Mucosa of stomach (tissue), 1 donor: ENCODE data around the gene PDE4B.
"Not testable (repeated sequence)": the region's sequence is repeated elsewhere in the genome, so short reads cannot be mapped to it uniquely, and the experiment has no call there.

ENCODE experiments used
- H3K27me3 ChIP-seq: one replicate; pipeline ENCODE4 v1.7.0; 2013; ENCODE audit warnings: mild to moderate bottlenecking, low read length; ENCODE audit not compliant: control insufficient read depth, insufficient read depth
- H3K36me3 ChIP-seq: one replicate; pipeline ENCODE4 v1.7.0; 2013; ENCODE audit warnings: low read length; ENCODE audit not compliant: control insufficient read depth, insufficient read depth
- H3K4me1 ChIP-seq: one replicate; pipeline ENCODE4 v1.7.0; 2013; ENCODE audit warnings: mild to moderate bottlenecking, low read length; ENCODE audit not compliant: control insufficient read depth, insufficient read depth
- H3K4me3 ChIP-seq: one replicate; pipeline ENCODE4 v1.7.0; 2013; ENCODE audit warnings: low read length
- H3K9ac ChIP-seq: one replicate; pipeline ENCODE4 v1.7.0; 2013; ENCODE audit warnings: mild to moderate bottlenecking, low read length, moderate library complexity
- H3K9me3 ChIP-seq: one replicate; pipeline ENCODE4 v1.7.0; 2013; ENCODE audit warnings: mild to moderate bottlenecking, low read length, moderate library complexity; ENCODE audit not compliant: control insufficient read depth
- donor health status: Pancreatic carcinoma.

Gene PDE4B

DNA sequence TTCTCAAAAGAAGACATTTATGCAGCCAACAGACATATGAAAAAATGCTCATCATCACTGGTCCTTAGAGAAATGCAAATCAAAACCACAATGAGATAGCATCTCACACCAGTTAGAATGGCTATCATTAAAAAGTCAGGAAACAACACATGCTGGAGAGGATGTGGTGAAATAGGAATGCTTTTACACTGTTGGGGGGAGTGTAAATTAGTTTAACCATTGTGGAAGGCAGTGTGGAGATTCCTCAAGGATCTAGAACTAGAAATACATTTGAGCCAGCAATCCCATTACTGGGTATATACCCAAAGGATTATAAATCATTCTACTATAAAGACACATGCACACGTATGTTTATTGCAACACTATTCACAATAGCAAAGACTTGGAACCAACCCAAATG, 618.8 kb downstream of the PDE4B start:
- not testable (repeated sequence) for H3K9ac ChIP-seq, H3K9me3 ChIP-seq, H3K4me1 ChIP-seq, H3K4me3 ChIP-seq, H3K27me3 ChIP-seq, H3K36me3 ChIP-seq

DNA sequence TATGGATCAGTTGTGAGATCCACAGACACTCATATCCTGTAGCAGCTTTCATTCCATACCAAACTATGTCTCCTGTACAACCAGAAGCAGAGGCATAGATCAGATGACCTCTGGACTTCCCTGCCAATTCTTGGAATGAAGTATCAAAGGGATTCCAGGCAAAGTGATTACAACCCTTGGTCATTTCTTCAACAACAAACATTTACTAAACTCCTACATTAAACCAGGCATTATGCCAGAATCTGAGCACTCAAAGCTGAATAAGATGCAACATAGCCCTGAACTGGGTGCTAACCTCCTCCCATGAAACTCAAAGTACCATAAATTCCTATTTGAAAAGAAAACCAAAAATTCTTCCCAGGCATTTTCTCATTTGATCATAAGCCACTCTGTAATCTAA, 620.0 kb downstream of the PDE4B start:
- H3K27me3 ChIP-seq = no peaks in the 10 kb centered on the region
- H3K4me3 ChIP-seq = no peak overlapping the region
- no peaks in the 10 kb centered on the region for H3K4me1 ChIP-seq
- peaks cover 4% of the 10 kb centered on the region for H3K9me3 ChIP-seq
- no peaks in the 10 kb centered on the region for H3K36me3 ChIP-seq
- H3K9ac ChIP-seq = no peak overlapping the region

DNA sequence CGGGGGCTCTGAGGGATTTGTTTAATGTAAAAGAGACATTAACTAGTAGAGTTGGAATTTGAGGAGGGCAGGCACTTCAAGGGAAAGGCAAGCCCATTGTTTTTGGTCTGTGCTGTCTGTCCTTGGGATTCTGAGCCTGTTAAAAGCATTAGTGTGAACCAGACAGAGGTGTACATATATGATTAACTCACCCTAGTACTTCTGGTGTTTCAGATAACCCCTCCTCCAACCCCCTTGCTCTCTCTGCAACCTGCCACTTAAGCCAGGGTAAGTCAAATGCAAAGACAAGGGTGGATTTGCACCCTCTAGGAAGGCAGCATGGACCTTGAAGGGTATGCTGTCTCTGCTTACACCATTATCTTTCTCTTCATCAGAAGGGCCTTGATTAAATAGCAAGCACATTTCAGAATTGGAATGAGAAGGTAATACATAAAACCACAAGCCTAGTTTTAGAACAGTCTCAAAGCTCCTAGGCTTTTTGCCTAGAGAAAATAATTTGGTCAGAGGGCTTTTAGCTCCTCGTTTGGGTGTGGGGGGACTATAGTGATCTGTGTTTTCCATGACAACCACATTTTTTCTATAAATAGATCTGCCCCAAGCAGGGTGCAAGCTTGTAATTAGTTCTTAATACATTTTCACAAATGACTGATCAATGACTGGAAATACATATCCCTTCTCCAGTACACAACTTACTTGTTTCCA, 620.6 kb downstream of the PDE4B start:
- Histone ChIP-seq H3K9ac (no peak overlapping the region), H3K4me1 (no peaks in the 10 kb centered on the region), H3K36me3 (no peaks in the 10 kb centered on the region), H3K27me3 (no peaks in the 10 kb centered on the region), H3K4me3 (no peak overlapping the region), H3K9me3 (peaks cover 4% of the 10 kb centered on the region)

DNA sequence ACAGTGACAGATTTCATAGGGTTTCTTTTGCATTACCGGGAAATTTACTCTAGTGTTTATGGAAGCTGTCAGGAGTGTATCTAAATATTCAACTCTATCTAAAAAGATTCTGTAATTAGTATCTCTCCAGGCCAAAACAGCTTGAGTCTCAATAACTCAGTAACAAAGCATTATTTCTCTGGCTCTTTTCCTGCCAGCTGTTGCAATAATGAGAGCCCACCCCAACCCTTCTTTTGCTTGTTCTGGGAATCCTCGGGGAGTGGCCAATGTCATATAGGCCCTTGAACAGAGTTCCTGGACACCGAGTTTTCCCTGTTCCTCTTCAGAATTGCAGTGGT, 621.1 kb downstream of the PDE4B start:
- peaks cover 4% of the 10 kb centered on the region for H3K9me3 ChIP-seq
- H3K4me3 ChIP-seq = no peak overlapping the region
- no peaks in the 10 kb centered on the region for H3K36me3 ChIP-seq
- H3K27me3 ChIP-seq = no peaks in the 10 kb centered on the region
- no peak overlapping the region for H3K9ac ChIP-seq
- no peaks in the 10 kb centered on the region for H3K4me1 ChIP-seq

DNA sequence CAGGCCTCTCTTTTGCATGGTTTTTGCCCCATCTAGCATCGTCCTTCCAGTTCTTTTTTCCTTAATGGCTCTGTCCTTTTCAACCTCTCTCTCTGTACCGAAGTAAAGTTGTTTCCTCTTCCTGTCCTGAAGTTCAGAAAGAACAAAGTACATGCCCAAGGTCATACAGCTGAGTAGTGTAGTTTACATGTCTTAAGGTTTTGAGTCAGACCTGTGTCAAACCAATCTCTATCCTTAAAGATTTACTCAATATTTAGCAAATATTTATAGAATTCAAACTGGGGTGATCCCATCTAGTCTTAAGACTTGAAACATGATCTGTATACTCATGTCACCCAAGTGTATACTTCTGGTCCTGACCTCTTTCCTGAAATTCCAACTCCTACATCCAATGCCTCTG, 622.6 kb downstream of the PDE4B start:
- Histone ChIP-seq H3K4me1 (no peaks in the 10 kb centered on the region), H3K27me3 (no peaks in the 10 kb centered on the region), H3K9me3 (peaks cover 4% of the 10 kb centered on the region), H3K36me3 (no peaks in the 10 kb centered on the region), H3K4me3 (no peak overlapping the region), H3K9ac (no peak overlapping the region)

DNA sequence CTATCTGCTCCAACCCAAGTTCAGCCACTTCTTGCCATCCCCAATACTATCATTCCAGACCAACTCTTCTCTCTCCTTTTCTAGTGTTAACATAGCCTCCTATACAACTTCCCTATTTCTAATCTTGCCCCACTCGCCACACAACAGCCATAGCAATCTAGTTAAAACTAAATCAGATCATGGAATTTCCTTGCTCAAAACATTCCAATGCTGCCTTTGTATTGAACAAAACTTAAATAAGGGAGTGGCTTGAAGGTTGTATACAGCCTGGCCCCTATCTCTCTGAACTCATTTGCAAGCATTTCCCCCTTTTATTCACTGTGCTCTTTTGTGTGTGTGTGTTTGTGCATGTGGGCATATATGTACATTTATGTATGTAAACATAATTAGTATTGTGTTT, 623.2 kb downstream of the PDE4B start:
- H3K4me3 ChIP-seq = no peak overlapping the region
- no peaks in the 10 kb centered on the region for H3K36me3 ChIP-seq
- no peak overlapping the region for H3K9ac ChIP-seq
- H3K9me3 ChIP-seq = peaks cover 4% of the 10 kb centered on the region
- H3K27me3 ChIP-seq = no peaks in the 10 kb centered on the region
- H3K4me1 ChIP-seq = no peaks in the 10 kb centered on the region

DNA sequence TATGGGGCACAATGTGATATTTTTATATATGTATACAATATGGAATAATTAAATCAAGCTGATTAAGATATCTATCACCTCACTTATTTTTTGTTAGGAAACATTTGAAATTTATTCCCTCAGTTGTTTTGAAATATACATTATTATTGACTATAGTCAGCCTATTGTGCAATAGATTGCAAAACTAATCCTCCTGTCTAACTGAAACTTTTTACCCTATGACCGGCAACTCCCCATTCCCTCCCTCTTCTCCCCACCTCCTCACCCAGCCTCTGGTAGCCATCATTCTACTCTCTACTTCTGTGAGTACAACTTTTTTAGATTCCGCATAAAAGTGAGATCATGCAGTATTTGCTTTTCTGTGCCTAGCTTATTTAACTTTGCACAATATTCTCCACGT, 623.6 kb downstream of the PDE4B start:
- Histone ChIP-seq H3K36me3 (no peaks in the 10 kb centered on the region), H3K9me3 (peaks cover 4% of the 10 kb centered on the region), H3K4me1 (no peaks in the 10 kb centered on the region), H3K4me3 (no peak overlapping the region), H3K9ac (no peak overlapping the region), H3K27me3 (no peaks in the 10 kb centered on the region)

DNA sequence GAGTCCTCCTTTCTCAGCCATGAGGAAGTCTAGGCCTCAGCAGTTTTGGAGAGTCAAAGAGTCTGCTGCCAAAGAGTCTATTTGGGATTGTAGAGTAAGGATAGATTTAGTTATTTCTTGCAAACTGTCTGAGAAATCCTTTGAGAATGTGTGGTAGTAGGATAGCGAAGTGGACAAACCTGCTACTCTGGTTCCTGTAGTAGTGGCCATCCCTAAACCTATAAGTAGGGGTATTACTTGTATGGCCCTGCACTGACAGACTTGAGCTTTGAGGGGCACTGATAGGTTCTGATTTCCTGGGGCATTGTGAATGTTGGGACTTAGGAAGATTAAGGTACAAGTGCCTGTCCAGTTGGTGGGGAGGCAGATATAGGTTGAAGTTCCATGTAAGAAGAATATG, 625.3 kb downstream of the PDE4B start:
- H3K9me3 ChIP-seq = peaks cover 4% of the 10 kb centered on the region
- no peak overlapping the region for H3K9ac ChIP-seq
- no peaks in the 10 kb centered on the region for H3K4me1 ChIP-seq
- no peak overlapping the region for H3K4me3 ChIP-seq
- no peaks in the 10 kb centered on the region for H3K27me3 ChIP-seq
- H3K36me3 ChIP-seq = no peaks in the 10 kb centered on the region

DNA sequence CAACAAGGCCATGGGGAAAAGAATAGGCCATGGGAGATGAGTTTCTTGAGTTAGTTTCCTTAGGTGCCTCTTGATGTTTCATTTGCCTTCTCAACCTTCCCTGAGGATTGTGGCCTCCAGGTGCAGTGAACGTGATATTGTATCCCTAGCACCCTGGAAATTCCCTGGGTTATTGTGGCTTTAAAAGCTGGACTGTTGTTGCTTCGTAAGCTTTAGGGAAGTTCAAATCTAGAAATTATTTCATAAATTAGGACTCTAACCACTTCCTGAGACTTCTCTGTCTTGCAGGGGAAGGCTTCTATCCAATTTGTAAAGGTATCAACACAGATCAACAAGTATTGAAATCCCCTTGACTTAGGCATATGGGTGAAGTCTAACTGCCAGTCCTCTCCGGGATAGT, 627.5 kb downstream of the PDE4B start:
- H3K36me3 ChIP-seq, H3K27me3 ChIP-seq, H3K4me3 ChIP-seq, H3K4me1 ChIP-seq, H3K9me3 ChIP-seq, H3K9ac ChIP-seq: not testable (repeated sequence)

DNA sequence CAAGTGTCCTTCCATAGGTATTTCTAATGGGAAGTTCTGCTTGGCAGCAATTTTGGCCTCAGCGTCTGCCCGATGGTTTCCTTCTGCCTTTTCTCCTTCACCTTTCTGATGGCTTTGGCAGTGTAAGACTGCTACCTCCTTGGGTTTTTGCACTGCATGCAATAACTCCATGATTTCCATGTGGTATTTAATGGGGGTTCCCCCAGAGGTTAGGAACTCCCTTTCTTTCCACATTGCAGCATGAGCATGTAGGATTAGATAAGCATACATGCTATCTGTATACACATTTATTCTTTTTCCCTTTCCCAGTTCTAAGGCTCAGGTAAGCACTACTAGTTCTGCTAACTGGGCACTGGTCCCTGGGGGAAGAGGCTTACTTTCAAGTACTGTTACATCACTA, 628.2 kb downstream of the PDE4B start:
- not testable (repeated sequence) for H3K36me3 ChIP-seq, H3K4me3 ChIP-seq, H3K9me3 ChIP-seq, H3K4me1 ChIP-seq, H3K27me3 ChIP-seq, H3K9ac ChIP-seq

DNA sequence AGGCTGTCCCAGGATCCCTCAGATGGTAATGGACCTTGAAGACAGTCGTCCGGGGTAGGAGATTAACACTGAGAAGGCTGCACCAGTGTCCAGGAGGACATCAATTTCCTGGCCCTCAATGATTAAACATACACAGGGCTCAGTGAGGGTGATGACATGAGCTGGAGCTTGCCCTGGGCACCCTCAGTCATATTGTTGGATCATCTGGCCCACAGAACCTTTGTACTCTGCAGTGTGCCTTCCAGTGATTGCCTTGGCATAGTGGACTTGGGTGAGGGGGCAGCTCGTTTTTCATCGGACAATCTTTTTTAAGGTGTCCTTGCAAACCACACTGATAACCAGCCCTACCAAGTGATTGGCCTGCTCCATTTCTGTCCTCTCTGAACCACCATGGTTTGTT, 630.1 kb downstream of the PDE4B start:
- Histone ChIP-seq H3K4me1 (no peaks in the 10 kb centered on the region), H3K27me3 (no peaks in the 10 kb centered on the region), H3K4me3 (no peak overlapping the region), H3K9me3 (no peaks in the 10 kb centered on the region), H3K9ac (no peak overlapping the region), H3K36me3 (no peaks in the 10 kb centered on the region)
